HepG2 (cell line): Measurements from ENCODE around the gene CTNND1. TPM values are rescaled to one million over a fixed set of nuclear protein-coding genes. Genes with fewer than 3 reads are reported as not detected.

Experiments
- ATF2 ChIP-seq: sonication (generic); formaldehyde crosslinking; IDR thresholded peaks from 2 replicates; pipeline ENCODE4 v1.4.0; 2020; ENCODE audit warnings: missing genetic modification reagents
- GTF3A ChIP-seq: sonication (generic); formaldehyde crosslinking; conservative IDR thresholded peaks from 2 replicates; pipeline ENCODE4 v1.4.0; 2020; ENCODE audit warnings: mild to moderate bottlenecking, missing genetic modification reagents
- HMGA1 ChIP-seq: sonication (generic); formaldehyde crosslinking; conservative IDR thresholded peaks from 2 replicates; pipeline ENCODE4 v1.4.0; 2020; ENCODE audit warnings: missing genetic modification reagents
- HMGXB4 ChIP-seq, 2 experiments: sonication (generic) in 1 of 2; formaldehyde crosslinking in 1 of 2; IDR thresholded peaks; 2 replicates each; pipeline versions ENCODE4 v1.4.0 to v1.6.1; 2018 to 2020; ENCODE audit warnings: missing genetic modification reagents in 2 of 2, borderline replicate concordance in 1 of 2, low read depth in 1 of 2, mild to moderate bottlenecking in 1 of 2, missing biosample characterization in 1 of 2
- JARID2 ChIP-seq: sonication (generic); formaldehyde crosslinking; IDR thresholded peaks from 2 replicates; pipeline ENCODE4 v1.8.1; 2023; ENCODE audit warnings: missing genetic modification reagents, inconsistent platforms; ENCODE audit not compliant: insufficient replicate concordance
- KDM4B ChIP-seq: sonication (generic); formaldehyde crosslinking; IDR thresholded peaks from 2 replicates; pipeline ENCODE4 v1.4.0; 2020; ENCODE audit warnings: missing genetic modification reagents
- MTF1 ChIP-seq: sonication (generic); formaldehyde crosslinking; IDR thresholded peaks from 2 replicates; pipeline ENCODE4 v1.5.0; 2020; ENCODE audit warnings: missing genetic modification reagents
- MYNN ChIP-seq: sonication (generic); formaldehyde crosslinking; IDR thresholded peaks from 2 replicates; pipeline ENCODE4 v1.4.0; 2020; ENCODE audit warnings: mild to moderate bottlenecking, low read depth, missing genetic modification reagents
- PAWR ChIP-seq: sonication (generic); formaldehyde crosslinking; IDR thresholded peaks from 2 replicates; pipeline ENCODE4 v1.4.0; 2020; ENCODE audit warnings: missing genetic modification reagents, mild to moderate bottlenecking, borderline replicate concordance
- PITX1 ChIP-seq: sonication (generic); formaldehyde crosslinking; IDR thresholded peaks from 2 replicates; pipeline ENCODE4 v1.5.1; 2020; ENCODE audit warnings: mild to moderate bottlenecking, missing genetic modification reagents
- RARA ChIP-seq: IDR thresholded peaks from 2 replicates; pipeline ENCODE4 v1.6.1; 2016; ENCODE audit warnings: missing genetic modification reagents, missing compliant biosample characterization
- SAFB2 ChIP-seq: sonication (generic); formaldehyde crosslinking; IDR thresholded peaks from 2 replicates; pipeline ENCODE4 v1.5.1; 2020; ENCODE audit warnings: missing genetic modification reagents, low read depth, mild to moderate bottlenecking, borderline replicate concordance
- SOX13 ChIP-seq, 3 experiments: fragments of 450-650 bp in 1 of 3; sonication (generic) in 1 of 3; formaldehyde crosslinking in 1 of 3; IDR thresholded peaks in 2 of 3; conservative IDR thresholded peaks in 1 of 3; 2 replicates each; pipeline versions ENCODE4 v1.5.0 to v1.6.1; 2016 to 2020; ENCODE audit warnings: antibody characterized with exemption in 1 of 3, mild to moderate bottlenecking in 1 of 3, missing compliant biosample characterization in 1 of 3, missing genetic modification reagents in 1 of 3, moderate library complexity in 1 of 3
- SP2 ChIP-seq: sonication (generic); formaldehyde crosslinking; IDR thresholded peaks from 2 replicates; pipeline ENCODE4 v1.5.1; 2020; ENCODE audit warnings: mild to moderate bottlenecking, missing genetic modification reagents
- TP53 ChIP-seq: sonication (generic); formaldehyde crosslinking; conservative IDR thresholded peaks from 2 replicates; pipeline ENCODE4 v1.4.0; 2020; ENCODE audit warnings: missing genetic modification reagents
- WIZ ChIP-seq: sonication (generic); formaldehyde crosslinking; IDR thresholded peaks from 2 replicates; pipeline ENCODE4 v1.5.1; 2020; ENCODE audit warnings: mild to moderate bottlenecking, missing genetic modification reagents
- ZNF446 ChIP-seq: sonication (generic); formaldehyde crosslinking; IDR thresholded peaks from 2 replicates; pipeline ENCODE4 v1.5.0; 2020; ENCODE audit warnings: mild to moderate bottlenecking, missing genetic modification reagents
- ZNF451 ChIP-seq: sonication (generic); formaldehyde crosslinking; IDR thresholded peaks from 2 replicates; pipeline ENCODE4 v1.5.0; 2020; ENCODE audit warnings: mild to moderate bottlenecking, missing genetic modification reagents
- ZNF644 ChIP-seq: IDR thresholded peaks from 2 replicates; pipeline ENCODE4 v1.6.1; 2016; ENCODE audit warnings: low read depth
- ZNF674 ChIP-seq: sonication (generic); formaldehyde crosslinking; IDR thresholded peaks from 2 replicates; pipeline ENCODE4 v1.5.0; 2020; ENCODE audit warnings: low read depth, mild to moderate bottlenecking, missing genetic modification reagents
- ZSCAN31 ChIP-seq: sonication (generic); formaldehyde crosslinking; IDR thresholded peaks from 2 replicates; pipeline ENCODE4 v1.5.0; 2020; ENCODE audit warnings: low read depth, mild to moderate bottlenecking, missing genetic modification reagents
- polyA plus RNA-seq, 8 experiments: library from polyadenylated mRNA; depleted of rRNA in 3 of 8; stranded (reverse) in 7 of 8; unstranded in 1 of 8; fragments of >200 nt; fragmentation: Illumina TruSeq in 4 of 8; extraction: Trizol in 4 of 8; gene quantifications; 2 replicates each; pipeline versions ENCODE4 v1.2.1 to v1.2.3, GENCODE V29; 2011 to 2016; ENCODE audit warnings: low read depth in 4 of 8, missing spikeins in 1 of 8, mixed read lengths in 1 of 8; ENCODE audit not compliant: insufficient read depth in 1 of 8
- total RNA-seq, 5 experiments: library from RNA; depleted of rRNA; stranded (reverse); fragments of >200 nt; fragmentation: Illumina TruSeq; extraction: Trizol; gene quantifications; 2 replicates each; pipeline ENCODE4 v1.2.3, GENCODE V29; 2016; ENCODE audit warnings: low read depth in 1 of 5
- TF ChIP-seq, protein P1 (sequence below): sonication (generic); formaldehyde crosslinking; IDR thresholded peaks from 2 replicates; pipeline ENCODE4 v1.5.0; 2020; ENCODE audit warnings: mild to moderate bottlenecking, missing genetic modification reagents, borderline replicate concordance

CTNND1 gene
- total and polyA plus RNA-seq, 2 of the 13 experiments (the other 11 are each of a cell fraction or from before 2014, with no cell fraction given), result 117 to 128 TPM

DNA sequence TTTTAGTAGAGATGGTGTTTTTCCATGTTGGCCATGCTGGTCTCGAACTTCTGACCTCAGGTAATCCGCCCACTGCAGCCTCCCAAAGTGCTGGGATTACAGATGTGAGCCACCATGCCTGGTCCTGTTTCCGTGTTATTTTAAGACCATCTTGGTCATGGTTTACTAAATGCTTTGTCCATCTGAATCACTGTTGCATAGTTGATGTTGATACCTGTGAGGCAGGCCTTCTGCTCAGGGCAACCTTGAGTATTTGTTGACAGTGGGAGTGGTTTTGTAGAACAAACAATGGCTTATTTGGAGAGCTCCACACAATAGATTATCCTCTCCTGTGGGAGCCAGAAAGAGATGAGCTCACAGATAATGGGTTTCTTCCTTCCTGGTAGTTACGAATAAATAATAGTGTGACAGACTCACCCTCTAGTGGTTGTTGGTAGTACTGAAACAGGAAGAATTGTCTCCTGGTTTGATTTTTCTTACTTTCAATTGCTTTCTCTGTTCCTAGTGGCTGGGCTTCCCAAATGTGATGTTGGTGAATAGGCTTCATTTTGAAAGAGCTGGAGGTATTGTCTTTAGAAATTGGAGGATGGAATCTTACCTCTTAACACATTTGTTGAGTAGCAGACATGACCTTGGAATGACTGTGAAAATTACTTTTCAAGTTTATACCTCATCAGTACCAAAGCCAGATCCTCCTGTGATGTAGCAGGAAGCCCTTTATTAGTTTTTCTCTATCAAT is 39.0 kb downstream of the CTNND1 start (continued):
- TF ChIP-seq ATF2 (CRISPR knock-in tag) (peak; percentile 77; the same call in 1 of the 2 replicates), KDM4B (CRISPR knock-in tag) (no peak), TP53 (no peak), SOX13 (IDR thresholded peaks at IDR 0.05) (peak; percentile 96), SOX13 (CRISPR knock-in tag; conservative IDR thresholded peaks at IDR 0.05 in 1 of 2, IDR thresholded peaks at IDR 0.05 in 1 of 2) (peak in 1 of 2 experiments; percentile 100; a peak in 2 of 4 replicates), ZNF644 (CRISPR knock-in tag) (peak; percentile 75), ZSCAN31 (CRISPR knock-in tag) (0 out of 2 replicates have a peak, but pooled peaks have one; percentile 42), MYNN (no peak), SP2 (no peak), JARID2 (CRISPR knock-in tag) (no peak), GTF3A (CRISPR knock-in tag) (no peak), RARA (CRISPR knock-in tag) (peak; percentile 83), PAWR (CRISPR knock-in tag) (no peak), PITX1 (CRISPR knock-in tag) (peak; percentile 88), MTF1 (no peak), HMGA1 (CRISPR knock-in tag) (no peak), SAFB2 (CRISPR knock-in tag) (no peak), HMGXB4 (CRISPR knock-in tag; IDR thresholded peaks at IDR 0.05; ENCODE audit: borderline replicate concordance in 1 of 2, low read depth in 1 of 2) (peak; percentile 74 to 77; a peak in 2 of 4 replicates), ZNF451 (no peak), WIZ (CRISPR knock-in tag) (no peak), ZNF446 (no peak), ZNF674 (no peak)
- TF ChIP-seq, protein P1, sequence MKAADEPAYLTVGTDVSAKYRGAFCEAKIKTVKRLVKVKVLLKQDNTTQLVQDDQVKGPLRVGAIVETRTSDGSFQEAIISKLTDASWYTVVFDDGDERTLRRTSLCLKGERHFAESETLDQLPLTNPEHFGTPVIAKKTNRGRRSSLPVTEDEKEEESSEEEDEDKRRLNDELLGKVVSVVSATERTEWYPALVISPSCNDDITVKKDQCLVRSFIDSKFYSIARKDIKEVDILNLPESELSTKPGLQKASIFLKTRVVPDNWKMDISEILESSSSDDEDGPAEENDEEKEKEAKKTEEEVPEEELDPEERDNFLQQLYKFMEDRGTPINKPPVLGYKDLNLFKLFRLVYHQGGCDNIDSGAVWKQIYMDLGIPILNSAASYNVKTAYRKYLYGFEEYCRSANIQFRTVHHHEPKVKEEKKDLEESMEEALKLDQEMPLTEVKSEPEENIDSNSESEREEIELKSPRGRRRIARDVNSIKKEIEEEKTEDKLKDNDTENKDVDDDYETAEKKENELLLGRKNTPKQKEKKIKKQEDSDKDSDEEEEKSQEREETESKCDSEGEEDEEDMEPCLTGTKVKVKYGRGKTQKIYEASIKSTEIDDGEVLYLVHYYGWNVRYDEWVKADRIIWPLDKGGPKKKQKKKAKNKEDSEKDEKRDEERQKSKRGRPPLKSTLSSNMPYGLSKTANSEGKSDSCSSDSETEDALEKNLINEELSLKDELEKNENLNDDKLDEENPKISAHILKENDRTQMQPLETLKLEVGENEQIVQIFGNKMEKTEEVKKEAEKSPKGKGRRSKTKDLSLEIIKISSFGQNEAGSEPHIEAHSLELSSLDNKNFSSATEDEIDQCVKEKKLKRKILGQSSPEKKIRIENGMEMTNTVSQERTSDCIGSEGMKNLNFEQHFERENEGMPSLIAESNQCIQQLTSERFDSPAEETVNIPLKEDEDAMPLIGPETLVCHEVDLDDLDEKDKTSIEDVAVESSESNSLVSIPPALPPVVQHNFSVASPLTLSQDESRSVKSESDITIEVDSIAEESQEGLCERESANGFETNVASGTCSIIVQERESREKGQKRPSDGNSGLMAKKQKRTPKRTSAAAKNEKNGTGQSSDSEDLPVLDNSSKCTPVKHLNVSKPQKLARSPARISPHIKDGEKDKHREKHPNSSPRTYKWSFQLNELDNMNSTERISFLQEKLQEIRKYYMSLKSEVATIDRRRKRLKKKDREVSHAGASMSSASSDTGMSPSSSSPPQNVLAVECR, result no peak; the same call in 1 of the 2 replicates
